Activated CD8-positive, alpha-beta T cell treated with anti-CD3 and anti-CD28 coated beads for 36 hours (primary cell): ENCODE measurements around the gene SLC30A2. TPM values are rescaled to one million over a fixed set of nuclear protein-coding genes. Genes with fewer than 3 reads are reported as not detected.

Experiments
- ATAC-seq: fragments of 200-7000 bp; cut with Tn5 transposase; one replicate; pipeline ENCODE4 v1.10.0; 2021; ENCODE audit warnings: mild to moderate bottlenecking, moderate library complexity
- CTCF ChIA-PET: fragments of 350-600 bp; sonication (Branson Sonifier 250); formaldehyde crosslinking; loops from one replicate; lab custom pipeline; 2021; ENCODE audit warnings: antibody characterized with exemption; lab: Charles Lee
- POLR2A ChIA-PET: fragments of 350-600 bp; sonication (Branson Sonifier 250); formaldehyde crosslinking; loops from one replicate; lab custom pipeline; 2021; ENCODE audit warnings: antibody characterized with exemption; lab: Charles Lee
- DNase-seq: peaks from one replicate; pipeline ENCODE4 v3.0.0-alpha.2; 2020
- H3K27ac Mint-ChIP-seq: one replicate; pipeline ENCODE4 v1.8.0; 2021; ENCODE audit warnings: mild to moderate bottlenecking, mixed read lengths
- H3K27me3 Mint-ChIP-seq: one replicate; pipeline ENCODE4 v1.8.0; 2021; ENCODE audit warnings: mixed read lengths
- H3K36me3 Mint-ChIP-seq: one replicate; pipeline ENCODE4 v1.8.0; 2021; ENCODE audit warnings: low read depth, mixed read lengths
- H3K4me1 Mint-ChIP-seq: one replicate; pipeline ENCODE4 v1.8.0; 2021; ENCODE audit warnings: low read depth, mixed read lengths
- H3K4me3 Mint-ChIP-seq: one replicate; pipeline ENCODE4 v1.8.0; 2021; ENCODE audit warnings: mild to moderate bottlenecking, moderate library complexity, mixed read lengths
- H3K9me3 Mint-ChIP-seq: one replicate; pipeline ENCODE4 v1.8.0; 2021; ENCODE audit warnings: mixed read lengths
- intact Hi-C: fragments of 100-400 bp; cut with micrococcal nuclease; formaldehyde crosslinking; loops from one replicate; pipeline ENCODE4 v1.10.0; 2022
- total RNA-seq, 2 experiments: library from RNA; stranded (reverse); gene quantifications; one replicate each; pipeline ENCODE4 v1.2.3, GENCODE V29; 2021
- TF ChIP-seq, protein P1 (sequence below): fragments of 200-600 bp; IDR thresholded peaks from one replicate; pipeline ENCODE4 v1.8.0; 2022; ENCODE audit warnings: antibody characterized with exemption, mild to moderate bottlenecking

Gene SLC30A2
- total RNA-seq, 2 experiments from 2014 or later = not detected

DNA sequence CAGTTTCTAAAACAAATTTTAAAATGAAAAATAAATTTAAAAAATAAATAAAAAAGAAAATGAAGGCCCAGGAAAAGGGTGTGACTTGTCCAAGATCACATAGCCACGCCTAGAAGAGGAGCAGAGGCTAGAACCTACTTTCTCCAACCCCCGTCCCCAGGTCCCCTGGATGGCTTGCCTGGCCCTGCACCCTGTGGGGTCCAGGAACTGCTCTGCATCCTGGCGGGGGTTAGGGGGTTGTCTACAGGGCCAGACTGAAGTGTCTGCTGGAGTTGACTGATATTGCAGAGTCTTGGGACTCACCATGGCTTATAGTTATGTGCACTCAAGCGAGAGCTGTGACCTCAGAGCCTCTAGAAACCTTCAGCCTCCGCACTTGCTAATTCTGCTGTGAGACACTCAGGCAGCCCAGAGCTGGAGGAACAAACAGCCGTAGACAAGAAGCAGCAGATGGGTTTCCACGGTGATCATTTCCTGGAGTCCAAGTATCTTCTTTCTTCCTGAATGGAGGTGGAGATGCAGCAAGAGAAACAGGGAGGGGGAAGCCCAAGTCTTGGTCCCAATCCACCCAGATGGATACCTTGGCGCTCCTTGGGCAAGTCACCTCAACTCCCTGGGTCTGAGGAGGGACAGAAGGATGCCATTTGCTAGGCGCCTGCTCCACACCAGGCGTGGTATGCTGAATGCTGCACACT lies 29.5 kb downstream of the SLC30A2 start:
- Mint-ChIP-seq H3K4me3 (no peak overlapping the region), H3K9me3 (no peaks in the 10 kb centered on the region), H3K27me3 (no peaks in the 10 kb centered on the region), H3K4me1 (peaks cover 19% of the 10 kb centered on the region), H3K36me3 (no peaks in the 10 kb centered on the region), H3K27ac (no peak overlapping the region)
- intact Hi-C loops = no loop called here
- ChIA-PET POLR2A (interaction anchor here (1.9 kb wide), 1 partner anchor 19 kb away, joined by 4 read pairs; the partner anchor contains the start of gene PAFAH2), CTCF (interaction anchor here (0.6 to 2.4 kb wide), 6 partner anchors 11 to 491 kb away, joined by 3 to 13 read pairs (median 5); partner anchors contain the start of gene PAFAH2)
- TF ChIP-seq, protein P1, sequence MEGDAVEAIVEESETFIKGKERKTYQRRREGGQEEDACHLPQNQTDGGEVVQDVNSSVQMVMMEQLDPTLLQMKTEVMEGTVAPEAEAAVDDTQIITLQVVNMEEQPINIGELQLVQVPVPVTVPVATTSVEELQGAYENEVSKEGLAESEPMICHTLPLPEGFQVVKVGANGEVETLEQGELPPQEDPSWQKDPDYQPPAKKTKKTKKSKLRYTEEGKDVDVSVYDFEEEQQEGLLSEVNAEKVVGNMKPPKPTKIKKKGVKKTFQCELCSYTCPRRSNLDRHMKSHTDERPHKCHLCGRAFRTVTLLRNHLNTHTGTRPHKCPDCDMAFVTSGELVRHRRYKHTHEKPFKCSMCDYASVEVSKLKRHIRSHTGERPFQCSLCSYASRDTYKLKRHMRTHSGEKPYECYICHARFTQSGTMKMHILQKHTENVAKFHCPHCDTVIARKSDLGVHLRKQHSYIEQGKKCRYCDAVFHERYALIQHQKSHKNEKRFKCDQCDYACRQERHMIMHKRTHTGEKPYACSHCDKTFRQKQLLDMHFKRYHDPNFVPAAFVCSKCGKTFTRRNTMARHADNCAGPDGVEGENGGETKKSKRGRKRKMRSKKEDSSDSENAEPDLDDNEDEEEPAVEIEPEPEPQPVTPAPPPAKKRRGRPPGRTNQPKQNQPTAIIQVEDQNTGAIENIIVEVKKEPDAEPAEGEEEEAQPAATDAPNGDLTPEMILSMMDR = no peak
- peak; percentile 19 for ATAC-seq
- DNase-seq = peak; percentile 23

GRCh38 chr1:26015358-26015757 lies 30.6 kb downstream of the SLC30A2 start:
- DNase-seq = no peak
- Mint-ChIP-seq H3K9me3 (no peaks in the 10 kb centered on the region), H3K4me3 (no peak overlapping the region), H3K27me3 (no peaks in the 10 kb centered on the region), H3K4me1 (peaks cover 19% of the 10 kb centered on the region), H3K27ac (no peak overlapping the region), H3K36me3 (no peaks in the 10 kb centered on the region)
- ChIA-PET POLR2A (no interaction called here), CTCF (no interaction called here)
- no peak for ATAC-seq
- intact Hi-C loops = no loop called here
- TF ChIP-seq, protein P1 = no peak

GRCh38 chr1:26014179-26014578 lies 31.7 kb downstream of the SLC30A2 start:
- no peak for DNase-seq
- no peak overlapping the region for H3K27ac Mint-ChIP-seq
- no peaks in the 10 kb centered on the region for H3K9me3 Mint-ChIP-seq
- TF ChIP-seq, protein P1 = no peak
- H3K36me3 Mint-ChIP-seq = no peaks in the 10 kb centered on the region
- H3K27me3 Mint-ChIP-seq = no peaks in the 10 kb centered on the region
- H3K4me1 Mint-ChIP-seq = peaks cover 13% of the 10 kb centered on the region
- CTCF ChIA-PET = interaction anchor here (0.7 to 1.3 kb wide), 2 partner anchors 119 kb away, joined by 3 to 7 read pairs; no protein-coding TSS in a partner anchor
- POLR2A ChIA-PET = no interaction called here
- H3K4me3 Mint-ChIP-seq = no peak overlapping the region
- intact Hi-C loops = no loop called here
- no peak for ATAC-seq

GRCh38 chr1:26012864-26013263 lies 33.1 kb downstream of the SLC30A2 start:
- Mint-ChIP-seq H3K4me1 (peaks cover 13% of the 10 kb centered on the region), H3K27ac (no peak overlapping the region), H3K4me3 (no peak overlapping the region), H3K36me3 (no peaks in the 10 kb centered on the region), H3K9me3 (no peaks in the 10 kb centered on the region), H3K27me3 (no peaks in the 10 kb centered on the region)
- ATAC-seq (no peak), DNase-seq (no peak)
- ChIA-PET POLR2A (no interaction called here), CTCF (interaction anchor here (1.1 to 1.3 kb wide), 2 partner anchors 15 to 118 kb away, joined by 3 to 7 read pairs; partner anchors contain the start of gene PAFAH2)
- intact Hi-C loops = no loop called here
- TF ChIP-seq, protein P1 = no peak

DNA sequence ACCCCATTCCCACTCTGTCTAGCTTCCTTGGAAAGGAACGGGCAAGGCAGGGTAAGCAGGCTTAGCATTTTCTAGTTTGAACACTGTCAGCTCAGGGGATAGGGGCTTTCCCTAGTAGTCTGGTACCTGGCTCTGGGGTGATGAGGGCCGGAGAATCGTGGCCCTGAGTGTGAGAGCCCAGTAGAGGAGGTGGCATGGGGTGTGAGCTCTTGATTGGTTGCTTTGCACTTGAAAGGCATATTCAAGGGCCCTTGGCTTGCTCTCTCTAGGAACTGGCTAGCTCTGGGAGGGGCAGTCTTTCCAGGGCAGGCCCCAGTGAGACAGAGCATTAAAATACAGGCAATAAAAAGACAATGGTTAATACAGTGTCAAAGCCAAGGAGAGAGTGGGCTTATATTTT lies 35.1 kb downstream of the SLC30A2 start:
- no peaks in the 10 kb centered on the region for H3K4me1 Mint-ChIP-seq
- ChIA-PET POLR2A (no interaction called here), CTCF (interaction anchor here (1.6 to 2.7 kb wide), 3 partner anchors 11 to 115 kb away, joined by 3 to 12 read pairs (median 6); no protein-coding TSS in a partner anchor)
- ATAC-seq = no peak
- H3K9me3 Mint-ChIP-seq = no peaks in the 10 kb centered on the region
- H3K4me3 Mint-ChIP-seq = no peak overlapping the region
- H3K36me3 Mint-ChIP-seq = no peaks in the 10 kb centered on the region
- H3K27ac Mint-ChIP-seq = no peak overlapping the region
- intact Hi-C loops = no loop called here
- TF ChIP-seq, protein P1 = no peak
- no peaks in the 10 kb centered on the region for H3K27me3 Mint-ChIP-seq
- DNase-seq = no peak
